ENCODE results near the gene SPR.

Gene SPR

GRCh38 chr2:72915907-72916742, 28.9 kb downstream of the SPR start:
- no peak for DNase-seq (ENCODE audit: low read depth)

DNA sequence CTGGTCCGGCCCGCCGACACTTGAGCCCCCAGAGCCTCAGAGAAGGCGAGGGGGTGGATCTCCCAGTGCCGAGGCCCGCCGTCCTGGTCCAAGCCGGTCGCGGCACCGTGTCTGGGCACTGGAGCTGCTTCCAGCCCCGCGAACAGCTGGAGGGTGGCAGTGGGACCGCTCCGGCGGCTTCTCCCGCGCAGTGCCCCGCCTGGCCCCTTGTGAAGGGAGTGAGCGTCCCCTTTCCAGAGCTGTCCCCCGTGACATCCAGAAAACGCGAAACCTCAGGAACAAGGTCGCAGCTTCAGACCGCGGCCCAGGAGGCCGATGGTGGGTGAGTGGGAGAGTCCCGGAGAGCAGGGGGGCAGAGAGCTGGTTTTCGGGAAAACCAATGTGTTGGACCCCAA, 29.5 kb downstream of the SPR start:
- DNase-seq (ENCODE audit: low read depth) = no peak

DNA sequence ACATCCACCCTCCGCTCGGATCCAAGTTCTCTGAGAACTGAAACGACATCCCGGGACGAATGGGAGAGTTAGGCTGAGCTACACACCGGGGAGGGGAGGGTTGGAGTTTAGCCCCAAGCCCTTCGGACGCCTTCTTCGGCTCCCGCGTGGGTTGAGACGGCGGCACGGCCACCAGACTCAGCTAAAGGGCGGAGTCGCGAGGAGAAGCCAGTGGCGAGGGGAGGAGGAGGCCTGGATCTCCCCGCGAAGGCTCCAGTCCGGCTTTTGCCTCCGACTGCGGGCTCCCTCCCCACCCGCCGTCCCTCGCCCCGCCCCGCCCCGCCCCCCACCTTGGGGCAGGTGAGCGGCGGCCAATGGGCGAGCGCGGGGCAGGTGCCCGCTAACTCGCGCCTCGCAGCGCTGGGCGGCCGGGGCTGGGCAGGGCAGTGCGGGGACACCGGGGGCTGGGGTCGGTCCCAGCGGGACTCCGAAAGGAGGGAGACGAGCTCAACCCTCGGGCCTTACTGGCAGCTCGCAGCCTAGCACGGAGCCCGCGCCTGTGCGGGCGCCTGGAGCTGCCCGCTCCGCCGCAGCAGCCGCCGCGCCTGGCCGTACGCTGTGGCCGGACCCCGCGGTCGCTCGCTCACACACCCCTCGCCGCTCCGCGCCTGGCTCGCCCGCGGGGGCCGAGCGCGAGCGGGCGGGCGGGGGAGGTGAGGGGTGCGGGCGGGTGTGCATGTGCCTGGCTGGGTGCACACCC, 30.1 kb downstream of the SPR start, which contains the start of gene EMX1:
Gene EMX1 (plus strand): TSS at position 382 of the 739 bp plus-strand sequence. CDS start 334 bp downstream, at position 716.
- DNase-seq (ENCODE audit: low read depth) = no peak

GRCh38 chr2:72917877-72918553, 30.8 kb downstream of the SPR start:
- no peak for DNase-seq (ENCODE audit: low read depth)

DNA sequence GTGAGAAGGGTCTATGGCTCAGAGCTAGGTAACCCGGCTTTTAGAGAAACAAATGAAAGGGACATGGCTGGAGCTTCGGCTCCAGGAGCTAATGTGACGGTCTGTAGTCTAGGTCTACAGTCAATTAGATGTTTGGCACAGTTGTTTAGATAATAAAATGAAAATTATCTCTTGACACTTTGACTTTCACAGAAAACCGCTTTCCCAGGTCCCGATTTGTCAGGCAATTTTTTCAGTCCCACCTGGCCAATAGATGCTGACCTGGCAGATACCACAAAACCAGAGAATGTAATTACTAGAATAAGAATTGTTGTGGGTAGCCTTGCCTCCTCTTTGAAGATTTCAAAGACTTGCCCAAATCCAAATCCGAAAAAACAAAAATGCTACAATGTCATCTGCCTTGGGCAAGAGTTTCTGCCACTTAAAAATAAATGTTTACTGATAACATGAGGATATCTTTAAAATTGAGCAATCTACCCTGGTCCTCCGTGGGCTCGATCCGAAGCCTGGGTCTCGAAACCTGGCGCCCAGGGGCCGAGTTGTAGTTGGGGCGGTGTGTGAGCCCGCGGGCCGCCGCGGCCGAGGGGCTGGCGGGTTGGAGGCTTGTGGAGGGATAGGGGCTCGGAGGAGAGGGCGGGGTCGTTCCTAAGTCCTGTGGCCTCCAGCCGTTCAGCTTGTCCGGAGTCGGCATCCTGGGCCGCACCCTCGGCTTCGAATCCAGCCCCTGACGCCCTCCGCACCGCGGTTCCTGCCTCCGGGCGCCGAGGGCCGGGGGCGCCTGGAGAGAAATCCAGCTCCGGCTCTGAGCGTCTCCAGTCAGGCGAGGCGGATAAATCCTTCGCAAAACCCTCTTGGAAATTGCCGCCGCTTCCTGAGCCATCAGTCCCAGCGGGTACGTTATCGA, 32.5 kb downstream of the SPR start:
- no peak for DNase-seq (ENCODE audit: low read depth)

GRCh38 chr2:72920318-72921087, 33.3 kb downstream of the SPR start:
- no peak for DNase-seq (ENCODE audit: low read depth)

GRCh38 chr2:72921088-72921851, 34.1 kb downstream of the SPR start:
- DNase-seq (ENCODE audit: low read depth) = no peak

- DNase-seq (ENCODE audit: low read depth) = no peak
Measured at GRCh38 chr2:72921853-72922252, 34.6 kb downstream of the SPR start.

DNA sequence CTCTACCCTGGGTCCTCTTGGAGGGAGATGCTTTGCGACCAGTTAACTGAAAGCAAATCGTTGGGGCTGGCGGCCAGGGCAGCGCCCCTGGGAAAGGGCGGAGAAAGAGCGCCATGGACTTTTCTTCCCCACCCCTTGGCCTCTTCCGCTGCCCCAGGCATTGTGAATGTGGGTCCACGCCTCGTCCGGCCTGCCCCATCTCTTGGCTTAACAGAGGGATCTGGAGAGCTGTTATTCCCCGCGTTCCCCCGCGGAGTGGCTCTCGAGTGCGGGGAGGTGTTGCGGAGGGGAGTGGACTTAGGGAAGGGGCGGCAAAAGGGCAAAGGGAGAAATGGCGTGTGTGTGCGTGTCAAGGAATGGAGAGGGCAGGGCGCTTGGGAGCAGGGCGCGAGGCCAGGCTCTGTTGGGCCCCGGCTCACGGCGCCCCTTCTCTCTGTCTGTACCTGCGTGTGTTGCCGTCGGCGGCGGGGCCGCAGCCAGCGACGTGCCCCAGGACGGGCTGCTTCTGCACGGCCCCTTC, 36.7 kb downstream of the SPR start:
- DNase-seq (ENCODE audit: low read depth) = no peak

- no peak for DNase-seq (ENCODE audit: low read depth)
Measured at GRCh38 chr2:72924353-72925240, 37.4 kb downstream of the SPR start.

GRCh38 chr2:72925328-72925943, 38.2 kb downstream of the SPR start:
- no peak for DNase-seq (ENCODE audit: low read depth)

- DNase-seq (ENCODE audit: low read depth) = no peak
Measured at GRCh38 chr2:72926368-72926767, 39.2 kb downstream of the SPR start.

- DNase-seq (ENCODE audit: low read depth) = no peak
Measured at GRCh38 chr2:72926811-72927465, 39.7 kb downstream of the SPR start.

DNA sequence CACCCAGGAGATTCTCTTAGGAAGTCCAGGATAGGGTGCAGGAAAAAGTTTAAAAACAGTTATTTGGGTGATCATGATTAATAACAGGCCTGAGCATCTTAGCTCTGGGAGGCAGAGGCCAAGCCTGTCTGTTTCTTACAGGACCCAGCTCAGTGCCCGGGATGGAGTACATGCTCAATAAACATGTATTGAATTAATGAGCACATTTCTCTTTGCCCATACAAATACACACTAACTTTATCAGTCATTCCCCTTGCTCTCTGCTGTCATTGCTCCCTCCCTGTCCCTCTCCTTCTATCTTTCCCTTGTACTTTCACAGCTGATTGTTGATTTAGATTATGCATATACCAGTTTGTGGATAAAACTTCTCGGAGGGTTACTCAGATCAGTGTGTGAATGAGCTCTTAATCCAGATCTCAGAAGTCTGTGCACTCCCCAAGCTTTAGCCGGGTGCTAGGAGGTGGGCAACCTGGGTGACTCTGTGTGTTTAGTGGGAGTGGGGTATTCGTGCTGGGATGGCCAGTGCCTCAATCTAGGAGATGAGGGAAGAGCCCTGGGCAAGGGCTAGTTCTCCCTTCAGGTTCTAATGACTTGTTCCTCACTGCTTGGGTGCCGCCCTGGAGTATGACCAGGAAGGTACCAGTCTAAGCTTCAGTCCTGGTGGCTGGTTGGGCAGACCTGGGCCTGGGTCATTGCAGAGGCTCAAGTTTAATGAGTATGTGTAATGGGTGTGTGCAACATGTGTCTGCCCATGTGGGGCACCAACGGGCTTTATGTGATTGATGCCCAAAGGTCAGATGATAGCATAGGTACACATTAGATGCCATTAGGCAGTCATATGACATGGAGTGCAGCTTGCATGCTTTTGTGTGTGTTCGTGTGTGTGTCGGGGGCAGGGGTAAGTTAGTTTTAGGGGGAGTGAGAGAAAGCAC, 40.7 kb downstream of the SPR start:
- DNase-seq (ENCODE audit: low read depth) = no peak

- DNase-seq (ENCODE audit: low read depth) = no peak
Measured at GRCh38 chr2:72929010-72929409, 41.8 kb downstream of the SPR start.

GRCh38 chr2:72931280-72931910, 44.2 kb downstream of the SPR start:
- DNase-seq (ENCODE audit: low read depth) = no peak
